GM23338 (cell line): ENCODE data around the gene PLG.

Experiments used
- CREB1 ChIP-seq: fragments of 250-450 bp; sonication (Bioruptor Pico); IDR thresholded peaks from 2 replicates; pipeline ENCODE4 v1.5.0; 2020; ENCODE audit warnings: low read depth, mild to moderate bottlenecking, moderate library complexity
- EZH2 ChIP-seq: fragments of 200-600 bp; sonication (generic); IDR thresholded peaks from one replicate; pipeline ENCODE4 v1.8.0; 2017; ENCODE audit warnings: antibody characterized with exemption, mild to moderate bottlenecking, low read depth; ENCODE audit not compliant: unreplicated experiment
- EZH2phosphoT487 ChIP-seq: fragments of 200-600 bp; sonication (generic); IDR thresholded peaks from one replicate; pipeline ENCODE4 v1.8.1; 2018; ENCODE audit warnings: antibody characterized with exemption; ENCODE audit not compliant: unreplicated experiment
- JUNB ChIP-seq: IDR thresholded peaks from one replicate; pipeline ENCODE4 v1.6.1; 2016; ENCODE audit warnings: antibody characterized with exemption; ENCODE audit not compliant: unreplicated experiment
- POLR2AphosphoS5 ChIP-seq: IDR thresholded peaks from 2 replicates; pipeline ENCODE4 v1.6.1; 2016; ENCODE audit warnings: antibody characterized with exemption, low read depth
- TF ChIP-seq, protein P1 (sequence below), 2 experiments: fragments of 200-600 bp in 1 of 2; sonication (generic) in 1 of 2; conservative IDR thresholded peaks; 2 replicates each; pipeline versions ENCODE4 v1.5.1 to v1.6.1; 2016 to 2017; ENCODE audit warnings: antibody characterized with exemption in 2 of 2, low read depth in 2 of 2, mild to moderate bottlenecking in 2 of 2, moderate library complexity in 1 of 2
- TF ChIP-seq, protein P2 (sequence below): IDR thresholded peaks from one replicate; pipeline ENCODE4 v1.6.1; 2018; ENCODE audit warnings: antibody characterized with exemption; ENCODE audit not compliant: unreplicated experiment
- TF ChIP-seq, protein P3 (sequence below): IDR thresholded peaks from 2 replicates; pipeline ENCODE4 v1.6.1; 2016; ENCODE audit warnings: antibody characterized with exemption

DNA sequence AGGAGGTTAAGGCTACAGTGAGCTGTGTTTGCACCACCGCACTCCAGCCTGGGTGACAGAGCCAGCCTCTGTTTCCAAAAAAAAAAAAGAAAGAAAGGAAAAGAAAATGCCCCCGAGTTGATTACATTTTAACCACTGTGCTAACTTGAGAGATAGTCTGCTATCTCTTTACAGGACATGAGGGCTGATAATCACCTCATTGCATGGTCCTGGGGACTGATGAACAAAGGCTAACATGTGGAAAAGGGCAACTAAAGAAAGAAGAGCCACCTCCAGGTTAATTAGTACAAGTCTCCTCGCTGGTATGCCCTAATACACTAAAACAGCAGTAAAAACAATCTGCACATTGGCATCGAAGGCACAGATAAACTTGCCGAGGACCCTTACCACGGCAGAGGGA lies 4.2 kb upstream of the PLG start:
- TF ChIP-seq POLR2AphosphoS5 (no peak), EZH2 (no peak), JUNB (no peak), CREB1 (CRISPR knock-in tag) (no peak), EZH2phosphoT487 (no peak)
- TF ChIP-seq, protein P1, sequence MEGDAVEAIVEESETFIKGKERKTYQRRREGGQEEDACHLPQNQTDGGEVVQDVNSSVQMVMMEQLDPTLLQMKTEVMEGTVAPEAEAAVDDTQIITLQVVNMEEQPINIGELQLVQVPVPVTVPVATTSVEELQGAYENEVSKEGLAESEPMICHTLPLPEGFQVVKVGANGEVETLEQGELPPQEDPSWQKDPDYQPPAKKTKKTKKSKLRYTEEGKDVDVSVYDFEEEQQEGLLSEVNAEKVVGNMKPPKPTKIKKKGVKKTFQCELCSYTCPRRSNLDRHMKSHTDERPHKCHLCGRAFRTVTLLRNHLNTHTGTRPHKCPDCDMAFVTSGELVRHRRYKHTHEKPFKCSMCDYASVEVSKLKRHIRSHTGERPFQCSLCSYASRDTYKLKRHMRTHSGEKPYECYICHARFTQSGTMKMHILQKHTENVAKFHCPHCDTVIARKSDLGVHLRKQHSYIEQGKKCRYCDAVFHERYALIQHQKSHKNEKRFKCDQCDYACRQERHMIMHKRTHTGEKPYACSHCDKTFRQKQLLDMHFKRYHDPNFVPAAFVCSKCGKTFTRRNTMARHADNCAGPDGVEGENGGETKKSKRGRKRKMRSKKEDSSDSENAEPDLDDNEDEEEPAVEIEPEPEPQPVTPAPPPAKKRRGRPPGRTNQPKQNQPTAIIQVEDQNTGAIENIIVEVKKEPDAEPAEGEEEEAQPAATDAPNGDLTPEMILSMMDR (conservative IDR thresholded peaks at IDR 0.05; ENCODE audit: low read depth in 2 of 2) = no peak
- TF ChIP-seq, protein P2, sequence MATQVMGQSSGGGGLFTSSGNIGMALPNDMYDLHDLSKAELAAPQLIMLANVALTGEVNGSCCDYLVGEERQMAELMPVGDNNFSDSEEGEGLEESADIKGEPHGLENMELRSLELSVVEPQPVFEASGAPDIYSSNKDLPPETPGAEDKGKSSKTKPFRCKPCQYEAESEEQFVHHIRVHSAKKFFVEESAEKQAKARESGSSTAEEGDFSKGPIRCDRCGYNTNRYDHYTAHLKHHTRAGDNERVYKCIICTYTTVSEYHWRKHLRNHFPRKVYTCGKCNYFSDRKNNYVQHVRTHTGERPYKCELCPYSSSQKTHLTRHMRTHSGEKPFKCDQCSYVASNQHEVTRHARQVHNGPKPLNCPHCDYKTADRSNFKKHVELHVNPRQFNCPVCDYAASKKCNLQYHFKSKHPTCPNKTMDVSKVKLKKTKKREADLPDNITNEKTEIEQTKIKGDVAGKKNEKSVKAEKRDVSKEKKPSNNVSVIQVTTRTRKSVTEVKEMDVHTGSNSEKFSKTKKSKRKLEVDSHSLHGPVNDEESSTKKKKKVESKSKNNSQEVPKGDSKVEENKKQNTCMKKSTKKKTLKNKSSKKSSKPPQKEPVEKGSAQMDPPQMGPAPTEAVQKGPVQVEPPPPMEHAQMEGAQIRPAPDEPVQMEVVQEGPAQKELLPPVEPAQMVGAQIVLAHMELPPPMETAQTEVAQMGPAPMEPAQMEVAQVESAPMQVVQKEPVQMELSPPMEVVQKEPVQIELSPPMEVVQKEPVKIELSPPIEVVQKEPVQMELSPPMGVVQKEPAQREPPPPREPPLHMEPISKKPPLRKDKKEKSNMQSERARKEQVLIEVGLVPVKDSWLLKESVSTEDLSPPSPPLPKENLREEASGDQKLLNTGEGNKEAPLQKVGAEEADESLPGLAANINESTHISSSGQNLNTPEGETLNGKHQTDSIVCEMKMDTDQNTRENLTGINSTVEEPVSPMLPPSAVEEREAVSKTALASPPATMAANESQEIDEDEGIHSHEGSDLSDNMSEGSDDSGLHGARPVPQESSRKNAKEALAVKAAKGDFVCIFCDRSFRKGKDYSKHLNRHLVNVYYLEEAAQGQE = no peak
- TF ChIP-seq, protein P3, sequence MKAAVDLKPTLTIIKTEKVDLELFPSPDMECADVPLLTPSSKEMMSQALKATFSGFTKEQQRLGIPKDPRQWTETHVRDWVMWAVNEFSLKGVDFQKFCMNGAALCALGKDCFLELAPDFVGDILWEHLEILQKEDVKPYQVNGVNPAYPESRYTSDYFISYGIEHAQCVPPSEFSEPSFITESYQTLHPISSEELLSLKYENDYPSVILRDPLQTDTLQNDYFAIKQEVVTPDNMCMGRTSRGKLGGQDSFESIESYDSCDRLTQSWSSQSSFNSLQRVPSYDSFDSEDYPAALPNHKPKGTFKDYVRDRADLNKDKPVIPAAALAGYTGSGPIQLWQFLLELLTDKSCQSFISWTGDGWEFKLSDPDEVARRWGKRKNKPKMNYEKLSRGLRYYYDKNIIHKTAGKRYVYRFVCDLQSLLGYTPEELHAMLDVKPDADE = no peak
